LNCAP (cell line): ENCODE results near the gene CPXCR1.

ENCODE experiments used
- CTCF ChIP-seq: fragments of 450-650 bp; IDR thresholded peaks from 2 replicates; pipeline ENCODE4 v1.5.1; 2017; ENCODE audit warnings: mild to moderate bottlenecking

CPXCR1 gene

GRCh38 chrX:88746925-88747324, at the start of gene CPXCR1:
CPXCR1 (plus strand) TSS chrX:88747225; CDS start chrX:88753415, 6,190 bp downstream.
- no peak for TF ChIP-seq CTCF

- TF ChIP-seq CTCF: no peak
These were observed 11.2 kb upstream of the CPXCR1 start for GRCh38 chrX:88735835-88736234.

- TF ChIP-seq CTCF: no peak
These were observed 42.8 kb downstream of the CPXCR1 start for GRCh38 chrX:88789825-88790224.
